Choroid plexus epithelial cell (primary cell): ENCODE results near the gene GPATCH1.
A peak's percentile ranks its signal among the peaks of the same experiment; 100 is the strongest.
"Not testable (repeated sequence)": the region's sequence is repeated elsewhere in the genome, so short reads cannot be mapped to it uniquely, and the experiment has no call there.

Source experiments
- DNase-seq: peaks from one replicate; pipeline ENCODE4 v3.0.0-alpha.2; 2010; ENCODE audit warnings: low read depth
- H3K4me3 ChIP-seq: 2 replicates; pipeline ENCODE4 v1.5.1; 2011; ENCODE audit warnings: low read depth, mild to moderate bottlenecking, control low read depth, low read length, moderate library complexity
- TF ChIP-seq, protein P1 (sequence below): conservative IDR thresholded peaks from 2 replicates; pipeline ENCODE4 v1.5.1; 2011; ENCODE audit warnings: low read depth, mild to moderate bottlenecking, control low read depth, inconsistent platforms, low read length, moderate library complexity

Gene GPATCH1, protein sequence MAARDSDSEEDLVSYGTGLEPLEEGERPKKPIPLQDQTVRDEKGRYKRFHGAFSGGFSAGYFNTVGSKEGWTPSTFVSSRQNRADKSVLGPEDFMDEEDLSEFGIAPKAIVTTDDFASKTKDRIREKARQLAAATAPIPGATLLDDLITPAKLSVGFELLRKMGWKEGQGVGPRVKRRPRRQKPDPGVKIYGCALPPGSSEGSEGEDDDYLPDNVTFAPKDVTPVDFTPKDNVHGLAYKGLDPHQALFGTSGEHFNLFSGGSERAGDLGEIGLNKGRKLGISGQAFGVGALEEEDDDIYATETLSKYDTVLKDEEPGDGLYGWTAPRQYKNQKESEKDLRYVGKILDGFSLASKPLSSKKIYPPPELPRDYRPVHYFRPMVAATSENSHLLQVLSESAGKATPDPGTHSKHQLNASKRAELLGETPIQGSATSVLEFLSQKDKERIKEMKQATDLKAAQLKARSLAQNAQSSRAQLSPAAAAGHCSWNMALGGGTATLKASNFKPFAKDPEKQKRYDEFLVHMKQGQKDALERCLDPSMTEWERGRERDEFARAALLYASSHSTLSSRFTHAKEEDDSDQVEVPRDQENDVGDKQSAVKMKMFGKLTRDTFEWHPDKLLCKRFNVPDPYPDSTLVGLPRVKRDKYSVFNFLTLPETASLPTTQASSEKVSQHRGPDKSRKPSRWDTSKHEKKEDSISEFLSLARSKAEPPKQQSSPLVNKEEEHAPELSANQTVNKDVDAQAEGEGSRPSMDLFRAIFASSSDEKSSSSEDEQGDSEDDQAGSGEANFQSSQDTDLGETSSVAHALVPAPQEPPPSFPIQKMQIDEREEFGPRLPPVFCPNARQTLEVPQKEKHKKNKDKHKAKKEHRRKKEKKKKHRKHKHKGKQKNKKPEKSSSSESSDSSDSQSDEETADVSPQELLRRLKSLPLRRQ

DNA sequence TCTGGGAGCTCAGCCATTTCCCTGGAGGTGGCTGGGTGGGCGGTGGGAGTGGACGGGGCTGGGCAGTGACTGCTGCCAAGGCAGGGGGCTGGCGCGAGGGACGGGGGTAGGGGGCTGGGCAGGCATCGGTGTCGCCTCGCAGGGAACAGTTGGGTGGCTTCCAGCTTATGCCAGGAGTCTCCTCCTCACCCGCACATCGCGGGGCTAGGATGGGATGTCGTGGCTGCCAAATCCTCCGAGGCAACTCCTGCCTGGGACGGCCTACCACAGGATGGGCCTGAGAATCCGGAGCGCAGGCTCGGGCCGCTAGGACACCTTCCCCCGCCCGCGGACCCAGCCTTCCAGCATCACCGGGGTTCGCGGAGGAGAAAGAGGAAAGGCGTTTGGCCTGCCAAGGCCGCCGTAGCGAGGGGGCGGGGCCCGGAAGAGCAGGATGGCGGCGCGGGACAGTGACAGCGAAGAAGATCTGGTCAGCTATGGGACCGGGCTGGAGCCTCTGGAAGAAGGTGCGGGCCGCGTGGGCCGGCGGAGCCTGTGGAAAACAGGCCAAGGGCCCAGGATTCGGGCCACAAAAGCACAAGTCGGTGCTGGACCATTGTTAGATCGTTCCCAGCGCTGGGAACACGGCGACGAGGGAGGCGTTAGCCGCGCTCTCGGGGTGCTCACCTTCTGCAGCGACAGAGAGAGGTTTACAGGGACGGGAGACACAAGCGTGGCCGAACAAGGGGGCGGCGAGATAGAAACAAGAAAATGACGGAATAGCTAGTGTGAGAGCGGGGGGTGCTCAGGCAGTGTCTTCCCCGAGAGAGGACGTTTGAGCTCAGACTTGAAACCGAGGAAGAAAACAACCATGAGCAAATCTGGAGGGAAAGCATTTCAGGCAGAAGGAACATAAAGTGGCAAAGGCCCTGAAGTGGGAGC, at the start of gene GPATCH1:
Gene GPATCH1, plus strand, starts transcription at position 421 of the 921 bp plus-strand sequence. Its CDS starts 13 bp downstream, at position 434.
- DNase-seq = peak; percentile 82
- TF ChIP-seq, protein P1, sequence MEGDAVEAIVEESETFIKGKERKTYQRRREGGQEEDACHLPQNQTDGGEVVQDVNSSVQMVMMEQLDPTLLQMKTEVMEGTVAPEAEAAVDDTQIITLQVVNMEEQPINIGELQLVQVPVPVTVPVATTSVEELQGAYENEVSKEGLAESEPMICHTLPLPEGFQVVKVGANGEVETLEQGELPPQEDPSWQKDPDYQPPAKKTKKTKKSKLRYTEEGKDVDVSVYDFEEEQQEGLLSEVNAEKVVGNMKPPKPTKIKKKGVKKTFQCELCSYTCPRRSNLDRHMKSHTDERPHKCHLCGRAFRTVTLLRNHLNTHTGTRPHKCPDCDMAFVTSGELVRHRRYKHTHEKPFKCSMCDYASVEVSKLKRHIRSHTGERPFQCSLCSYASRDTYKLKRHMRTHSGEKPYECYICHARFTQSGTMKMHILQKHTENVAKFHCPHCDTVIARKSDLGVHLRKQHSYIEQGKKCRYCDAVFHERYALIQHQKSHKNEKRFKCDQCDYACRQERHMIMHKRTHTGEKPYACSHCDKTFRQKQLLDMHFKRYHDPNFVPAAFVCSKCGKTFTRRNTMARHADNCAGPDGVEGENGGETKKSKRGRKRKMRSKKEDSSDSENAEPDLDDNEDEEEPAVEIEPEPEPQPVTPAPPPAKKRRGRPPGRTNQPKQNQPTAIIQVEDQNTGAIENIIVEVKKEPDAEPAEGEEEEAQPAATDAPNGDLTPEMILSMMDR = no peak
- peak within 1 kb of the TSS; percentile 97 for H3K4me3 ChIP-seq

DNA sequence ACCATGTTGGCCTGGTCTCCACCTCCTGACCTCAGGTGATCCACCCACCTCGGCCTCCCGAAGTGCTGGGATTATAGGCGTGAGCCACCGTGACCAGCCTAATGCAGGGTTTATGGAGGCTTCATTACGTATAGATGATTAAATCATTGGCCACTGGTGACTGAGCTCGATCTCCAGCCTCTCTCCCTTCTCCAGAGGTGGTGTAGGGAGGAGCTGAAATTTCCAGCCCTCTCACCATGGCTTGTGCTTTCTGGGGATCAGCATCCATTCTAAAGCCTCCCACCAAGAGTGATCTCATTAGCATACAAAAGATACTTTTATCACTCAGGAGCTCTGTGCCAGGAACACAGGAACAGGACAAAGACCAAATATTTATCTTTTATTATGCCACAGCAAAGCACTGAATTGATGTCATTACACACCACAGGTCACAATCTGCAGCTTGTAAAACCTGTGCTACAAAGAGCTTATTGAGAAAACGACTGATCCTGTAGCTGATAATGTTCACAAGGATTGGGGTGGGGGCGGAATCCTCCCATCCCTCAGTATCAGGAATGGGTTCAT, 48.7 kb upstream of the GPATCH1 start:
- TF ChIP-seq, protein P1 = no peak
- H3K4me3 ChIP-seq = no peak overlapping the region
- DNase-seq = no peak

DNA sequence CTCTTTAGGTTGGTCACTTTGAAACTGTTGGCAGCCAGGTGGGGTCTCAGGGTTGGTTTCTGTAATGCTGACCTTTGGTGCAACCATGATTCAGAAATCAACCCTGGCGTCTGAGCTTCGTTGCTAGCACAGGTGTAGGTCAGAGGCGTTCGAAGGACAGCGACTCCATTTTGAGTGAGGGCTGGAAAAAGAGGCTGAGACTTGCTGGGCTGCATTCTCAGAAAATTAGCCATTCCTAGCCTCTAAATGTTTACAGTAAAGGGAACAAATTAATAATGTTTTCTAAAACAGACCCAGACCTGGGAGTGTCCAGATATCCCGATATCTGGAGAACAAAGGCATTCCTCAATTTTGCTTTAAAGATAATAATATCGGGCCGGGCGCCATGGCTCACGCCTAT, 45.5 kb upstream of the GPATCH1 start:
- no peak overlapping the region for H3K4me3 ChIP-seq
- DNase-seq = no peak

DNA sequence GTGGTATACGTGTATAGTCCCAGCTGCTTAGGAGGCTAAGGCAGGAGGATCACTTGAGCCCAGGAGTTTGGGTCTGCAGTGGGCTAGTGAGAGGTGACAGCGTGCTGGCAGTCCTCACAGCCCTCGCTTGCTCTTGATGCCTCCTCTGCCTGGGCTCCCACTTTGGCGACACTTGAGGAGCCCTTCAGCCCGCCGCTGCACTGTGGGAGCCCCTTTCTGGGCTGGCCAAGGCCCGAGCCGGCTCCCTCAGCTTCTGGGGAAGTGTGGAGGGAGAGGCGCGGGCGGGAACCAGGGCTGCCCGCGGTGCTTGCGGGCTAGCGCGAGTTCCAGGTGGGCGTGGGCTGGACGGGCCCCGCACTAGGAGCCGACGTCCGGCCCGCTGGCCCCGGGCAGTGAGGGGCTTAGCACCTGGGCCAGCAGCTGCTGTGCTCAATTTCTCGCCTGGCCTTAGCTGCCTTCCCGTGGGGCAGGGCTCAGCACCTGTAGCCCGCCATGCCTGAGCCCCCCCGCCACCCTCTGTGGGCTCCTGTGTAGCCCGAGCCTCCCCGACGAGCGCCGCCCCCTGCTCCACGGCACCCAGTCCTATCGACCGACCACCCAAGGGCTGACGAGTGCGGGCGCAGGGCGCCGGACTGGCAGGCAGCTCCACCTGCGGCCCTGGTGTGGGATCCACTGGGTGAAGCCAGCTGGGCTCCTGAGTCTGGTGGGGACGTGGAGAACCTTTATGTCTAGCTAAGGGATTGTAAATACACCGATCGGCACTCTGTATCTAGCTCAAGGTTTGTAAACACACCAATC, 44.4 kb upstream of the GPATCH1 start:
- H3K4me3 ChIP-seq = not testable (repeated sequence)

More for the DNA sequence above, 45.5 kb upstream of the GPATCH1 start:
- TF ChIP-seq, protein P1 = no peak

DNA sequence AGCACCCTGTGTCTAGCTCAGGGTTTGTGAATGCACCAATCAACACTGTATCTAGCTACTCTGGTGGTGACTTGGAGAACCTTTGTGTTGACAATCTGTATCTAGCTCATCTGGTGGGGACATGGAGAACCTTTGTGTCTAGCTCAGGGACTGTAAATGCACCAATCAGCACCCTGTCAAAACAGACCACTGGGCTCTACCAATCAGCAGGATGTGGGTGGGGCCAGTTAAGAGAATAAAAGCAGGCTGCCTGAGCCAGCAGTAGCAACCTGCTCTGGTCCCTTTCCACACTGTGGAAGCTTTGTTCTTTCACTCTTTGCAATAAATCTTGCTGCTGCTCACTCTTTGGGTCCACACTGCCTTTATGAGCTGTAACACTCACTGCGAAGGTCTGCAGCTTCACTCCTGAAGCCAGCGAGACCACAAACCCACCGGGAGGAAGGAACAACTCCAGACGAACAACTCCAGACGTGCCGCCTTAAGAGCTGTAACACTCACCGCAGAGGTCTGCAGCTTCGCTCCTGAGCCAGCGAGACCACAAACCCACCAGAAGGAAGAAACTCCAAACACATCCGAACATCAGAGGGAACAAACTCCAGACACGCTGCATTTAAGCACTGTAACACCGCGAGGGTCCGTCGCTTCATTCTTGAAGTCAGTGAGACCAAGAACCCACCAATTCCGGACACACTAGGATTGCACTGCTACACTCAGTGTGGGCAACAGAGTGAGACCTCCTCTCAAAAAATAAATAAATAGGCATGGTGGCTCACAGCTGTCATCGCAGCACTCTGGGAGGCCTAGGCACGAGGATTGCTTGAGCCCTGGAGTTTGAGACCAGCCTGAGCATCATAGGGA, 43.6 kb upstream of the GPATCH1 start:
- not testable (repeated sequence) for H3K4me3 ChIP-seq, DNase-seq

More for the DNA sequence above, 44.4 kb upstream of the GPATCH1 start:
- DNase-seq = not testable (repeated sequence)

DNA sequence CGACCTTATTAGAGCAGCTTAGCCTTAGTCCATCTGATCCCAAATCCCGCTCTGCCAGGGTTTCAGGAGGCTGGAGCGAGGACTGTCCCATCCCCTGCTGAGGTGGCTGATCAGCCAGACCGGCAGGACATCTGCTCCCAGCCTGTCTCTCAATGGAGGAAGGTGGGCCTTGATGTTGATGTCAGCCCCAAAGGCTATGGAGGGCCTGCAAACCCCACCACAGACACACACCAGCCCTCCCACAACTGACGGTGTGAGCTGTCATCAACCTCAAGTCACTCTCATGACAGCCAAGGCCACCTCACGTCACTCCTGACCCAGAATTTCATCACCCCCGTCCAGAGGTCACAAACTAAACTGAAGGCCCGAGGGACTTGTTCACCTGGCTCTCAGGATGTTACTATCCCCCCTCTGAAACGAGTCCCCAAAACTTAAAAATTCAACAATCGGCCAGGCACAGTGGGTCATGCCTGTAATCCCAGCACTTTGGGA, 41.8 kb upstream of the GPATCH1 start:
- TF ChIP-seq, protein P1 = no peak
- H3K4me3 ChIP-seq = no peak overlapping the region
- DNase-seq = no peak
